SK-N-SH (cell line): Measurements from ENCODE around the gene CLEC4E. TPM values are rescaled to one million over a fixed set of nuclear protein-coding genes. Genes with fewer than 3 reads are reported as not detected.

Source experiments
- CTCF ChIA-PET: fragments of 300-600, 350-600 bp; formaldehyde crosslinking; extraction: SDS; loops from one replicate; lab custom pipeline; 2021; lab: Yijun Ruan, JAX
- POLR2A ChIA-PET: fragments of 350-600 bp; sonication (Branson Sonifier 250); formaldehyde crosslinking; extraction: SDS; loops from one replicate; lab custom pipeline; 2020; ENCODE audit warnings: antibody characterized with exemption, inconsistent platforms; lab: Yijun Ruan, JAX
- DNase-seq: peaks from one replicate; pipeline ENCODE4 v3.0.0; 2012
- H2AFZ ChIP-seq: fragments of 200-600 bp; sonication (generic); 2 replicates; pipeline ENCODE4 v1.8.1; 2016; ENCODE audit warnings: antibody characterized with exemption, mild to moderate bottlenecking, low read depth
- H3F3A ChIP-seq: fragments of 200-600 bp; sonication (generic); replicated peaks from 2 replicates; pipeline ENCODE3; 2016; ENCODE audit warnings: antibody characterized with exemption, mild to moderate bottlenecking; ENCODE audit not compliant: insufficient read depth
- H3K27ac ChIP-seq, 2 experiments: fragments of 200-500 bp in 1 of 2; fragments of 200-600 bp in 1 of 2; sonication (Bioruptor generic) in 1 of 2; sonication (generic), shearing (Covaris generic) in 1 of 2; 2 replicates each; pipeline versions ENCODE4 v1.5.1 to v1.6.1; 2014 to 2016; ENCODE audit warnings: low read depth in 2 of 2, inconsistent platforms in 1 of 2, low read length in 1 of 2, mild to moderate bottlenecking in 1 of 2, mixed read lengths in 1 of 2
- H3K27me3 ChIP-seq: fragments of 200-600 bp; sonication (generic), shearing (Covaris generic); 2 replicates; pipeline ENCODE4 v1.6.1; 2016; ENCODE audit warnings: mixed run types; ENCODE audit not compliant: insufficient read depth
- H3K36me3 ChIP-seq, 2 experiments: fragments of 200-500 bp in 1 of 2; fragments of 200-600 bp in 1 of 2; sonication (Bioruptor generic) in 1 of 2; sonication (generic) in 1 of 2; replicated peaks in 1 of 2; 2 replicates each; pipeline versions ENCODE3 to v1.5.1; 2014 to 2016; ENCODE audit warnings: low read length in 1 of 2, mild to moderate bottlenecking in 1 of 2; ENCODE audit not compliant: insufficient read depth in 2 of 2, control insufficient read depth in 1 of 2
- H3K4me1 ChIP-seq, 2 experiments: fragments of 200-500 bp in 1 of 2; fragments of 200-600 bp in 1 of 2; sonication (Bioruptor generic) in 1 of 2; sonication (generic), shearing (Covaris generic) in 1 of 2; 2 replicates each; pipeline versions ENCODE4 v1.5.1 to v1.6.1; 2014 to 2016; ENCODE audit warnings: low read depth in 1 of 2, low read length in 1 of 2, mixed run types in 1 of 2; ENCODE audit not compliant: insufficient read depth in 2 of 2, control insufficient read depth in 1 of 2
- H3K4me2 ChIP-seq: fragments of 200-600 bp; sonication (generic), shearing (Covaris generic); 2 replicates; pipeline ENCODE4 v1.6.1; 2017; ENCODE audit warnings: mixed run types
- H3K4me3 ChIP-seq, 2 experiments: fragments of 200-500 bp in 1 of 2; fragments of 200-600 bp in 1 of 2; sonication (Bioruptor generic) in 1 of 2; sonication (generic), shearing (Covaris generic) in 1 of 2; 2 replicates each; pipeline versions ENCODE4 v1.5.1 to v1.8.1; 2014 to 2016; ENCODE audit warnings: low read depth in 2 of 2, inconsistent platforms in 1 of 2, low read length in 1 of 2, mild to moderate bottlenecking in 1 of 2, mixed read lengths in 1 of 2, moderate library complexity in 1 of 2
- H3K79me2 ChIP-seq: fragments of 200-600 bp; sonication (generic); 2 replicates; pipeline ENCODE4 v1.8.1; 2017; ENCODE audit warnings: mild to moderate bottlenecking; ENCODE audit not compliant: insufficient read depth
- H3K9ac ChIP-seq: fragments of 200-600 bp; sonication (generic); 2 replicates; pipeline ENCODE4 v1.6.1; 2017; ENCODE audit warnings: mixed run types
- H3K9me2 ChIP-seq: fragments of 200-600 bp; sonication (generic); 2 replicates; pipeline ENCODE4 v1.6.1; 2017; ENCODE audit warnings: mixed run types
- H3K9me3 ChIP-seq: fragments of 200-600 bp; sonication (generic); 2 replicates; pipeline ENCODE4 v1.6.1; 2017; ENCODE audit warnings: mixed run types, mild to moderate bottlenecking, moderate library complexity
- H4K20me1 ChIP-seq: fragments of 200-600 bp; sonication (generic); 2 replicates; pipeline ENCODE4 v1.6.1; 2017; ENCODE audit warnings: mild to moderate bottlenecking, mixed run types; ENCODE audit not compliant: insufficient read depth
- ELF1 ChIP-seq: IDR thresholded peaks from 2 replicates; pipeline ENCODE4 v1.4.0; 2012
- FOXJ3 ChIP-seq: sonication (generic); formaldehyde crosslinking; IDR thresholded peaks from 2 replicates; pipeline ENCODE4 v1.5.1; 2020; ENCODE audit warnings: mild to moderate bottlenecking, missing genetic modification reagents
- FOXM1 ChIP-seq: IDR thresholded peaks from 2 replicates; pipeline ENCODE4 v1.4.0; 2012; ENCODE audit warnings: low read depth, mild to moderate bottlenecking
- MEF2A ChIP-seq: IDR thresholded peaks from 2 replicates; pipeline ENCODE4 v1.4.0; 2012; ENCODE audit warnings: low read depth, borderline replicate concordance
- NFIC ChIP-seq: IDR thresholded peaks from 2 replicates; pipeline ENCODE4 v1.4.0; 2012; ENCODE audit warnings: borderline replicate concordance
- RXRA ChIP-seq: IDR thresholded peaks from 2 replicates; pipeline ENCODE4 v1.4.0; 2012; ENCODE audit warnings: low read depth, mild to moderate bottlenecking, borderline replicate concordance
- TEAD4 ChIP-seq: IDR thresholded peaks from 2 replicates; pipeline ENCODE4 v1.4.0; 2012; ENCODE audit warnings: mild to moderate bottlenecking, borderline replicate concordance; ENCODE audit not compliant: insufficient read depth
- USF1 ChIP-seq: IDR thresholded peaks from 2 replicates; pipeline ENCODE4 v1.4.0; 2012; ENCODE audit warnings: low read depth, borderline replicate concordance
- WGBS: methylation state at CpG from one replicate; pipeline ENCODE4 v1.1.6; 2017; ENCODE audit warnings: low lambda C conversion rate; 5-methylcytosine and 5-hydroxymethylcytosine counted together
- polyA plus RNA-seq, 3 experiments: library from polyadenylated mRNA; depleted of rRNA; stranded (reverse); fragments of >200 nt; gene quantifications; 2 replicates each; pipeline ENCODE4 v1.2.3, GENCODE V29; 2012
- TF ChIP-seq, protein P1 (sequence below): fragments of 200-600 bp; sonication (generic); IDR thresholded peaks from 2 replicates; pipeline ENCODE4 v1.6.1; 2017; ENCODE audit warnings: antibody characterized with exemption, mild to moderate bottlenecking, moderate library complexity
- TF ChIP-seq, protein P2 (sequence below): fragments of 150-350 bp; IDR thresholded peaks from 2 replicates; pipeline ENCODE4 v1.6.1; 2016; ENCODE audit warnings: mild to moderate bottlenecking, low read depth, low read length
- TF ChIP-seq, protein P3 (sequence below): IDR thresholded peaks from 2 replicates; pipeline ENCODE4 v1.4.0; 2012; ENCODE audit warnings: low read depth, borderline replicate concordance
- TF ChIP-seq, protein P4 (sequence below): IDR thresholded peaks from 2 replicates; pipeline ENCODE4; 2012

CLEC4E gene
- polyA plus RNA-seq, 1 of the 3 experiments (the other 2 are of a cell fraction) = not detected

DNA sequence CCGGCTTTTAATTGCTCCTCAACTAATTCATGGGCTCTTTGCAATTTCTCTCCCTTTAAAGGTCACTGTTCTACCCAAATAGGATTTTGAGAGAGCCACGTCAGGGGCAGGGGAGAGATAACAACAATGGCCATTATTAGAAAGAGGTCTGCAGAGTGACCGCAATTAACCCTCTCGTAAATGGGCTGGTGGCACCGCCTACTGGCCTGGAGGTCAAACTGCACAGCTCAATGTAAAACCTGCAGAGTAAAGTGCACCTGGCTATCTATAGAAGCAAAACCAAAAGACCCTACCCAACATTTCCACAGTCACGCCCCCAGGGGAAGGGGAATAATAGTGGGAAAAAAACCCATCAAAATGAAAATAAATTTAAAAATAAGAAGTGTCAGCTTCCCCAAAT is 21.6 kb upstream of the CLEC4E start:
- CTCF ChIA-PET = interaction anchor here (1.2 kb wide), 1 partner anchor 18 kb away, joined by 7 read pairs; no protein-coding TSS in a partner anchor
- 4% methylated on average over 6 of the region's 6 CpGs for WGBS

GRCh38 chr12:8561011-8561410 is 20.3 kb upstream of the CLEC4E start:
- Histone ChIP-seq H3K27me3 (no peaks in the 10 kb centered on the region), H3F3A (no peaks in the 10 kb centered on the region), H3K4me2 (no peak overlapping the region), H3K4me1 (no peaks in the 10 kb centered on the region), H4K20me1 (no peaks in the 10 kb centered on the region), H3K9me3 (no peaks in the 10 kb centered on the region), H3K36me3 (no peaks in the 10 kb centered on the region), H3K27ac (no peak overlapping the region), H3K79me2 (no peaks in the 10 kb centered on the region), H2AFZ (no peak overlapping the region), H3K9me2 (no peaks in the 10 kb centered on the region), H3K9ac (no peak overlapping the region), H3K4me3 (no peak overlapping the region)
- ChIA-PET POLR2A (no interaction called here), CTCF (interaction anchor here (1.5 kb wide), 1 partner anchor 17 kb away, joined by 5 read pairs; no protein-coding TSS in a partner anchor)
- TF ChIP-seq USF1 = no peak
- TF ChIP-seq FOXM1 = no peak
- no peak for TF ChIP-seq FOXJ3
- 7% methylated on average over 4 of the region's 4 CpGs for WGBS
- DNase-seq = no peak

More for the DNA sequence above, 21.6 kb upstream of the CLEC4E start:
- Histone ChIP-seq H2AFZ (peak overlapping the region; percentile 71; the same call in 1 of the 2 replicates), H3K4me3 (no peak overlapping the region), H4K20me1 (no peaks in the 10 kb centered on the region), H3K4me1 (no peaks in the 10 kb centered on the region), H3K4me2 (no peak overlapping the region), H3K27ac (no peak overlapping the region)
- TF ChIP-seq TEAD4 = no peak
- TF ChIP-seq, protein P1, sequence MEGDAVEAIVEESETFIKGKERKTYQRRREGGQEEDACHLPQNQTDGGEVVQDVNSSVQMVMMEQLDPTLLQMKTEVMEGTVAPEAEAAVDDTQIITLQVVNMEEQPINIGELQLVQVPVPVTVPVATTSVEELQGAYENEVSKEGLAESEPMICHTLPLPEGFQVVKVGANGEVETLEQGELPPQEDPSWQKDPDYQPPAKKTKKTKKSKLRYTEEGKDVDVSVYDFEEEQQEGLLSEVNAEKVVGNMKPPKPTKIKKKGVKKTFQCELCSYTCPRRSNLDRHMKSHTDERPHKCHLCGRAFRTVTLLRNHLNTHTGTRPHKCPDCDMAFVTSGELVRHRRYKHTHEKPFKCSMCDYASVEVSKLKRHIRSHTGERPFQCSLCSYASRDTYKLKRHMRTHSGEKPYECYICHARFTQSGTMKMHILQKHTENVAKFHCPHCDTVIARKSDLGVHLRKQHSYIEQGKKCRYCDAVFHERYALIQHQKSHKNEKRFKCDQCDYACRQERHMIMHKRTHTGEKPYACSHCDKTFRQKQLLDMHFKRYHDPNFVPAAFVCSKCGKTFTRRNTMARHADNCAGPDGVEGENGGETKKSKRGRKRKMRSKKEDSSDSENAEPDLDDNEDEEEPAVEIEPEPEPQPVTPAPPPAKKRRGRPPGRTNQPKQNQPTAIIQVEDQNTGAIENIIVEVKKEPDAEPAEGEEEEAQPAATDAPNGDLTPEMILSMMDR = peak; percentile 47
- TF ChIP-seq, all 33 proteins: peak for 1
- DNase-seq = no peak
- no peak overlapping the region for H3K9ac ChIP-seq
- H3K79me2 ChIP-seq = no peaks in the 10 kb centered on the region
- H3K9me3 ChIP-seq = no peaks in the 10 kb centered on the region
- no peaks in the 10 kb centered on the region for H3K36me3 ChIP-seq
- H3K9me2 ChIP-seq = no peaks in the 10 kb centered on the region
- POLR2A ChIA-PET = no interaction called here
- H3K27me3 ChIP-seq = no peaks in the 10 kb centered on the region
- no peaks in the 10 kb centered on the region for H3F3A ChIP-seq

DNA sequence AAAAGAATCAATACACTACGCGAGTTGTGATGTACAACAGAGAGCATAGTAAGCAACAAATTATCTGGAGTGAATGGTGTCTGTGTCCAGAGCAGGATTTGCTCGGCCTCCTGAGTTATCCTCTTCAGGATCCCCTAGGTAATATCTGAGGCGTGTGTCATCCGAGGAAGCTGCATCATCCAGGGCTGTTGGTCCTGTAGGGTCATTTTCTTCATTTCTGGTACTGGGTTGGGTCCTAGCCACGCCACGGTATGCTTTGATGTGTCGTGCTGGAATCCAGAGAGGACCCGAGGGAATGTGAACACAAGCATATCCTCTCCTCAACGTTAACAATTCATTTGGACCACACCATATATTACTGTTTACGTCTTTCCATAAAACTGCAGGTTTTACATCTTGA is 19.0 kb upstream of the CLEC4E start:
- WGBS = 21% methylated on average over 10 of the region's 11 CpGs
- Histone ChIP-seq H2AFZ (no peak overlapping the region), H3K4me2 (no peak overlapping the region), H3K27me3 (no peaks in the 10 kb centered on the region), H3F3A (no peaks in the 10 kb centered on the region), H3K9me3 (no peaks in the 10 kb centered on the region), H3K9me2 (no peaks in the 10 kb centered on the region), H3K4me3 (no peak overlapping the region), H4K20me1 (no peaks in the 10 kb centered on the region), H3K36me3 (no peaks in the 10 kb centered on the region), H3K27ac (no peak overlapping the region), H3K4me1 (no peaks in the 10 kb centered on the region), H3K79me2 (no peaks in the 10 kb centered on the region), H3K9ac (no peak overlapping the region)
- ChIA-PET CTCF (interaction anchor here (1.5 kb wide), 1 partner anchor 15 kb away, joined by 5 read pairs; no protein-coding TSS in a partner anchor), POLR2A (no interaction called here)
- no peak for TF ChIP-seq MEF2A
- TF ChIP-seq, protein P2, sequence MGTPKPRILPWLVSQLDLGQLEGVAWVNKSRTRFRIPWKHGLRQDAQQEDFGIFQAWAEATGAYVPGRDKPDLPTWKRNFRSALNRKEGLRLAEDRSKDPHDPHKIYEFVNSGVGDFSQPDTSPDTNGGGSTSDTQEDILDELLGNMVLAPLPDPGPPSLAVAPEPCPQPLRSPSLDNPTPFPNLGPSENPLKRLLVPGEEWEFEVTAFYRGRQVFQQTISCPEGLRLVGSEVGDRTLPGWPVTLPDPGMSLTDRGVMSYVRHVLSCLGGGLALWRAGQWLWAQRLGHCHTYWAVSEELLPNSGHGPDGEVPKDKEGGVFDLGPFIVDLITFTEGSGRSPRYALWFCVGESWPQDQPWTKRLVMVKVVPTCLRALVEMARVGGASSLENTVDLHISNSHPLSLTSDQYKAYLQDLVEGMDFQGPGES = no peak
- TF ChIP-seq USF1 = no peak
- TF ChIP-seq, protein P3, sequence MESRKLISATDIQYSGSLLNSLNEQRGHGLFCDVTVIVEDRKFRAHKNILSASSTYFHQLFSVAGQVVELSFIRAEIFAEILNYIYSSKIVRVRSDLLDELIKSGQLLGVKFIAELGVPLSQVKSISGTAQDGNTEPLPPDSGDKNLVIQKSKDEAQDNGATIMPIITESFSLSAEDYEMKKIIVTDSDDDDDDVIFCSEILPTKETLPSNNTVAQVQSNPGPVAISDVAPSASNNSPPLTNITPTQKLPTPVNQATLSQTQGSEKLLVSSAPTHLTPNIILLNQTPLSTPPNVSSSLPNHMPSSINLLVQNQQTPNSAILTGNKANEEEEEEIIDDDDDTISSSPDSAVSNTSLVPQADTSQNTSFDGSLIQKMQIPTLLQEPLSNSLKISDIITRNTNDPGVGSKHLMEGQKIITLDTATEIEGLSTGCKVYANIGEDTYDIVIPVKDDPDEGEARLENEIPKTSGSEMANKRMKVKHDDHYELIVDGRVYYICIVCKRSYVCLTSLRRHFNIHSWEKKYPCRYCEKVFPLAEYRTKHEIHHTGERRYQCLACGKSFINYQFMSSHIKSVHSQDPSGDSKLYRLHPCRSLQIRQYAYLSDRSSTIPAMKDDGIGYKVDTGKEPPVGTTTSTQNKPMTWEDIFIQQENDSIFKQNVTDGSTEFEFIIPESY = no peak
- TF ChIP-seq, protein P4, sequence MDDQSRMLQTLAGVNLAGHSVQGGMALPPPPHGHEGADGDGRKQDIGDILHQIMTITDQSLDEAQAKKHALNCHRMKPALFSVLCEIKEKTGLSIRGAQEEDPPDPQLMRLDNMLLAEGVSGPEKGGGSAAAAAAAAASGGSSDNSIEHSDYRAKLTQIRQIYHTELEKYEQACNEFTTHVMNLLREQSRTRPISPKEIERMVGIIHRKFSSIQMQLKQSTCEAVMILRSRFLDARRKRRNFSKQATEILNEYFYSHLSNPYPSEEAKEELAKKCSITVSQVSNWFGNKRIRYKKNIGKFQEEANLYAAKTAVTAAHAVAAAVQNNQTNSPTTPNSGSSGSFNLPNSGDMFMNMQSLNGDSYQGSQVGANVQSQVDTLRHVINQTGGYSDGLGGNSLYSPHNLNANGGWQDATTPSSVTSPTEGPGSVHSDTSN = no peak
- TF ChIP-seq RXRA = no peak
- TF ChIP-seq FOXJ3 = no peak
- TF ChIP-seq NFIC = no peak
- TF ChIP-seq ELF1 = no peak
- DNase-seq = no peak
